Esophagus squamous epithelium (tissue), 4 donors: ENCODE results near the gene PLA2G4B.

Source experiments
- CTCF ChIP-seq, 6 experiments: fragments of 450-650 bp in 4 of 6; fragments of 200-600 bp in 2 of 6; sonication (generic) in 2 of 6; IDR thresholded peaks; one replicate each; pipeline ENCODE4 v1.5.1; 2016 to 2019; ENCODE audit warnings: antibody characterized with exemption in 6 of 6, mild to moderate bottlenecking in 4 of 6, moderate library complexity in 4 of 6
- POLR2A ChIP-seq, 4 donors: fragments of 450-650 bp; IDR thresholded peaks; one replicate each; pipeline ENCODE4 v1.6.1; 2017; ENCODE audit warnings: antibody characterized with exemption in 4 of 4, mild to moderate bottlenecking in 4 of 4, moderate library complexity in 3 of 4

- TF ChIP-seq CTCF (IDR thresholded peaks at IDR 0.05) = no peak
- TF ChIP-seq POLR2A (IDR thresholded peaks at IDR 0.05) = no peak
Observed at GRCh38 chr15:41894251-41894790, 55.7 kb downstream of the PLA2G4B start.
